Upper lobe of left lung (tissue), 4 donors: ENCODE measurements around the gene CARS2.

Source experiments
- POLR2A ChIP-seq, 4 donors: fragments of 450-650 bp; IDR thresholded peaks; one replicate each; pipeline ENCODE4 v1.5.1; 2016 to 2017; ENCODE audit warnings: antibody characterized with exemption in 4 of 4, mild to moderate bottlenecking in 2 of 4
- TF ChIP-seq, protein P1 (sequence below), 6 experiments: fragments of 450-650 bp in 4 of 6; fragments of 200-600 bp in 2 of 6; sonication (generic) in 2 of 6; IDR thresholded peaks; one replicate each; pipeline ENCODE4 v1.5.1; 2016 to 2019; ENCODE audit warnings: antibody characterized with exemption in 6 of 6

DNA sequence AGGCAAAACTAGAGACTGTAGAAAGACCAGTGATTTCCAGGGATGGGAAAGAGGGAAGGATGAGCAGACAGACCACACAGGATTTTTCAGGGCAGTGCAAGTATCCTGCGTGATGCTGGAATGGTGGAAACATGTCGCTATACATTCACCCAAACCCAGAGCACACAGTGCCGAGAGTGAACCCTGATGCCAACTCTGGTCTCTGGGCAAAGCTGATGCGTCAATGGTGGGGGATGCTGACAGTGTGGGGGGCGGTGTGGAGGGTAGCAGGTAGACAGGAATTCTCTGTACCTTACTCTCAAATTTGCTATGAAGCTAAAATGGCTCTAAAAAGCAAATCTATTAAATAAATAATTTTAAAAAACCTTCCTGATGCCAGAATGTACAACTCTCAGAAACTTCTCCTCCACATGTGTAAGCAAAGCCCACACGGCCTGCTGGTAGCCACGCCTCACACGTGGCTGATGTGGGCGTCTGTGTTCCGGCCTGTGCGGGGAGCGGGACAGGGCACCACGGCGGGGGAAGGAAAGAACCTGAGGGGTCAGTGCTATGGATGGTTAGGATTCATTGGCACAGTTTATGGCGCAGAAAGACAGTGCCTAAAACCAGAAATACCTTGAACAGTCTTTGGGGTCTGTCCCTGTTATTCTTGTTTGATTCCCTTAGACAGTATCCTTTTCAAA lies 23.9 kb downstream of the CARS2 start:
- TF ChIP-seq, protein P1, sequence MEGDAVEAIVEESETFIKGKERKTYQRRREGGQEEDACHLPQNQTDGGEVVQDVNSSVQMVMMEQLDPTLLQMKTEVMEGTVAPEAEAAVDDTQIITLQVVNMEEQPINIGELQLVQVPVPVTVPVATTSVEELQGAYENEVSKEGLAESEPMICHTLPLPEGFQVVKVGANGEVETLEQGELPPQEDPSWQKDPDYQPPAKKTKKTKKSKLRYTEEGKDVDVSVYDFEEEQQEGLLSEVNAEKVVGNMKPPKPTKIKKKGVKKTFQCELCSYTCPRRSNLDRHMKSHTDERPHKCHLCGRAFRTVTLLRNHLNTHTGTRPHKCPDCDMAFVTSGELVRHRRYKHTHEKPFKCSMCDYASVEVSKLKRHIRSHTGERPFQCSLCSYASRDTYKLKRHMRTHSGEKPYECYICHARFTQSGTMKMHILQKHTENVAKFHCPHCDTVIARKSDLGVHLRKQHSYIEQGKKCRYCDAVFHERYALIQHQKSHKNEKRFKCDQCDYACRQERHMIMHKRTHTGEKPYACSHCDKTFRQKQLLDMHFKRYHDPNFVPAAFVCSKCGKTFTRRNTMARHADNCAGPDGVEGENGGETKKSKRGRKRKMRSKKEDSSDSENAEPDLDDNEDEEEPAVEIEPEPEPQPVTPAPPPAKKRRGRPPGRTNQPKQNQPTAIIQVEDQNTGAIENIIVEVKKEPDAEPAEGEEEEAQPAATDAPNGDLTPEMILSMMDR (IDR thresholded peaks at IDR 0.05), result no peak
- TF ChIP-seq POLR2A (IDR thresholded peaks at IDR 0.05), result no peak
